Lung (tissue), 12 donors: ENCODE results near the gene HAT1. TPM values are rescaled to one million over a fixed set of nuclear protein-coding genes. Genes with fewer than 3 reads are reported as not detected.

ENCODE experiments used
- ATAC-seq: fragments of 200-7000 bp; cut with Tn5 transposase; one replicate; pipeline ENCODE4 v1.9.1; 2020; ENCODE audit warnings: moderate number of reproducible peaks; ENCODE audit not compliant: insufficient read depth, low FRiP score
- DNase-seq, 3 donors: peaks; one replicate each; pipeline ENCODE4 v3.0.0-alpha.2; 2013 to 2017
- H3K27ac ChIP-seq, 2 donors: one replicate each; pipeline ENCODE4 v1.5.1; 2013; ENCODE audit warnings: mild to moderate bottlenecking in 2 of 2, moderate library complexity in 2 of 2, control low read depth in 1 of 2, inconsistent platforms in 1 of 2, low read depth in 1 of 2, low read length in 1 of 2
- H3K27me3 ChIP-seq, 3 donors: one replicate each; pipeline ENCODE4 v1.5.1; 2013; ENCODE audit warnings: low read length in 2 of 3; ENCODE audit not compliant: control insufficient read depth in 3 of 3, insufficient read depth in 3 of 3
- H3K36me3 ChIP-seq, 4 donors: one replicate each; pipeline ENCODE4 v1.5.1; 2013; ENCODE audit warnings: low read length in 4 of 4, mild to moderate bottlenecking in 1 of 4, moderate library complexity in 1 of 4; ENCODE audit not compliant: control insufficient read depth in 4 of 4, insufficient read depth in 4 of 4
- H3K4me1 ChIP-seq, 5 donors: one replicate each; pipeline ENCODE4 v1.5.1; 2013; ENCODE audit warnings: low read length in 5 of 5, mild to moderate bottlenecking in 2 of 5, moderate library complexity in 1 of 5; ENCODE audit not compliant: control insufficient read depth in 5 of 5, insufficient read depth in 5 of 5
- H3K4me3 ChIP-seq: one replicate; pipeline ENCODE4 v1.5.1; 2013; ENCODE audit warnings: mild to moderate bottlenecking, control low read depth, moderate library complexity
- H3K9ac ChIP-seq, 2 donors: one replicate each; pipeline ENCODE4 v1.5.1; 2013; ENCODE audit warnings: low read length in 2 of 2, control low read depth in 1 of 2; ENCODE audit not compliant: insufficient read depth in 1 of 2
- H3K9me3 ChIP-seq, 4 donors: one replicate each; pipeline ENCODE4 v1.5.1; 2013; ENCODE audit warnings: low read length in 3 of 4, mild to moderate bottlenecking in 1 of 4, moderate library complexity in 1 of 4; ENCODE audit not compliant: control insufficient read depth in 4 of 4, insufficient read depth in 3 of 4
- CTCF ChIP-seq: IDR thresholded peaks from 2 replicates; pipeline ENCODE4 v1.5.1; 2012; ENCODE audit warnings: mild to moderate bottlenecking; ENCODE audit errors: control extremely low read depth, extremely low read depth
- WGBS, 2 donors: extraction: QIAGEN DNeasy Blood & Tissue Kit; methylation state at CpG; one replicate each; pipeline ENCODE4 v1.1.7; 2013; 5-methylcytosine and 5-hydroxymethylcytosine counted together
- polyA plus RNA-seq, 2 donors: library from polyadenylated mRNA; stranded (reverse); fragments of 200-250 nt; gene quantifications; one replicate each; pipeline ENCODE4 v1.2.1, GENCODE V29; 2013
- total RNA-seq, 2 donors: library from RNA; depleted of rRNA in 1 of 2; stranded (reverse); fragments of >200 nt in 1 of 2; gene quantifications; one replicate each; pipeline ENCODE4 v1.2.1, GENCODE V29; 2014 to 2021
- donor health status: control.
- donor health status: control.
- donor health status: Bipolar disorder and iron deficiency.
- donor health status: healthy.
- donor health status: DM: yes; HTN: yes; CAD: no.

Gene HAT1
- total and polyA plus RNA-seq, 4 donors: 16.1 to 48.4 (median 34.7) TPM

GRCh38 chr2:171952748-171953147 is 30.5 kb downstream of the HAT1 start:
- Histone ChIP-seq H3K9me3 (no peaks in the 10 kb centered on the region), H3K4me1 (peaks cover 0 to 5% (median 0%) of the 10 kb centered on the region in 5 donors), H3K9ac (no peak overlapping the region), H3K36me3 (peaks cover 0 to 16% (median 4%) of the 10 kb centered on the region in 4 donors), H3K4me3 (no peak overlapping the region), H3K27ac (no peak overlapping the region), H3K27me3 (no peaks in the 10 kb centered on the region)
- 97 to 99% methylated on average over 3 of the region's 3 CpGs for WGBS, 2 donors
- no peak for ATAC-seq
- TF ChIP-seq CTCF: no peak
- DNase-seq: no peak

GRCh38 chr2:171956135-171956825 is 34.0 kb downstream of the HAT1 start:
- no peak for TF ChIP-seq CTCF
- 51 to 80% methylated on average over 7 of the region's 7 CpGs for WGBS, 2 donors

GRCh38 chr2:171957061-171957460 is 34.8 kb downstream of the HAT1 start:
- Histone ChIP-seq H3K4me3 (no peak overlapping the region), H3K36me3 (peaks cover 0 to 20% (median 4%) of the 10 kb centered on the region in 4 donors), H3K4me1 (peaks cover 0 to 16% (median 0%) of the 10 kb centered on the region in 5 donors), H3K27me3 (no peaks in the 10 kb centered on the region), H3K27ac (no peak overlapping the region), H3K9me3 (no peaks in the 10 kb centered on the region), H3K9ac (no peak overlapping the region)
- TF ChIP-seq CTCF: no peak
- ATAC-seq (no peak), DNase-seq (no peak)
- WGBS, 2 donors: 92 to 94% methylated on average over 2 of the region's 2 CpGs

More at GRCh38 chr2:171956135-171956825, 34.0 kb downstream of the HAT1 start:
- Histone ChIP-seq H3K9ac (no peak overlapping the region), H3K9me3 (no peaks in the 10 kb centered on the region), H3K4me3 (no peak overlapping the region), H3K36me3 (peaks cover 0 to 20% (median 4%) of the 10 kb centered on the region in 4 donors), H3K27ac (peak overlapping the region in 1 of 2 donors; percentile 82), H3K4me1 (peaks cover 0 to 16% (median 0%) of the 10 kb centered on the region in 5 donors), H3K27me3 (no peaks in the 10 kb centered on the region)
- DNase-seq (peak in 1 of 3 donors; percentile 4), ATAC-seq (peak; percentile 68)
